ENCODE measurements around the gene HDAC9. TPM values are rescaled to one million over a fixed set of nuclear protein-coding genes. Genes with fewer than 3 reads are reported as not detected.

The HDAC9 gene
- total RNA-seq, 1 experiment from 2014 or later, result 4.3 TPM

GRCh38 chr7:18772567-18772965, 277.0 kb downstream of the HDAC9 start:
- no TSS peak for BruUV-seq (replicated peaks)
- H3K9ac ChIP-seq (ENCODE audit: low read length), result no peak overlapping the region
- H4K20me1 ChIP-seq (ENCODE audit: insufficient read depth), result no peaks in the 10 kb centered on the region
- no peaks in the 10 kb centered on the region for H3K79me2 ChIP-seq (ENCODE audit: insufficient read depth, low read length)
- DNase-seq (ENCODE audit: low read depth, low spot score), result no peak
- no peaks in the 10 kb centered on the region for H3K4me1 ChIP-seq (ENCODE audit: control insufficient read depth in 1 of 2, insufficient read depth in 2 of 2, low read length in 2 of 2)
- H3K4me3 ChIP-seq (replicated peaks in 1 of 2; ENCODE audit: low read depth in 1 of 2, low read length in 2 of 2), result no peak overlapping the region
- intact Hi-C loops (cut with micrococcal nuclease), result no loop called here
- TF ChIP-seq EZH2 (IDR thresholded peaks at IDR 0.05), result no peak
- TF ChIP-seq CTCF (IDR thresholded peaks at IDR 0.05 in 2 of 3, conservative IDR thresholded peaks at IDR 0.05 in 1 of 3; ENCODE audit: borderline replicate concordance in 1 of 3, insufficient read depth in 1 of 3, low read depth in 2 of 3, low read length in 2 of 3), result no peak
- TF ChIP-seq EZH2phosphoT487 (IDR thresholded peaks at IDR 0.05; ENCODE audit: borderline replicate concordance), result no peak
- TF ChIP-seq ZNF274 (IDR thresholded peaks at IDR 0.05; ENCODE audit: low read depth, low read length), result no peak
- H2AFZ ChIP-seq (ENCODE audit: low read depth, low read length, poor library complexity, severe bottlenecking), result no peak overlapping the region
- ChIA-PET RAD21 (ENCODE audit: low non-redundant PET in 1 of 2, low total read pairs in 2 of 2, uncharacterized antibody in 2 of 2, unreplicated experiment in 2 of 2) (no interaction called here), CTCF (no interaction called here), POLR2A (interaction anchor here (0.6 kb wide), 1 partner anchor 389 kb away, joined by 5 read pairs; no protein-coding TSS in a partner anchor)
- ATAC-seq, result no peak
- no peaks in the 10 kb centered on the region for H3K9me2 ChIP-seq (ENCODE audit: insufficient read depth)
- H3K27ac ChIP-seq (ENCODE audit: low read depth, low read length), result no peak overlapping the region
- H3K9me3 ChIP-seq (ENCODE audit: control insufficient read depth in 1 of 2, insufficient read depth in 1 of 2, low read depth in 1 of 2, low read length in 2 of 2), result no peaks in the 10 kb centered on the region
- no peaks in the 10 kb centered on the region for H3K27me3 ChIP-seq (ENCODE audit: insufficient read depth, low read length)
- H3K36me3 ChIP-seq (ENCODE audit: control insufficient read depth in 1 of 2, insufficient read depth in 2 of 2, low read length in 2 of 2), result no peaks in the 10 kb centered on the region
- H3K4me2 ChIP-seq (ENCODE audit: low read length), result no peak overlapping the region

- ChIA-PET POLR2A (no interaction called here), CTCF (no interaction called here), RAD21 (ENCODE audit: low non-redundant PET in 1 of 2, low total read pairs in 2 of 2, uncharacterized antibody in 2 of 2, unreplicated experiment in 2 of 2) (no interaction called here)
- no peak overlapping the region for H3K9ac ChIP-seq (ENCODE audit: low read length)
- TF ChIP-seq EZH2 (IDR thresholded peaks at IDR 0.05) (no peak), FOSL1 (IDR thresholded peaks at IDR 0.05; ENCODE audit: low read depth) (no peak), POLR2AphosphoS5 (IDR thresholded peaks at IDR 0.05; ENCODE audit: low read depth, low read length) (no peak), MAX (IDR thresholded peaks at IDR 0.05) (no peak), ZFX (IDR thresholded peaks at IDR 0.05) (no peak), SIN3A (IDR thresholded peaks at IDR 0.05; ENCODE audit: low read depth) (no peak), CBX3 (IDR thresholded peaks at IDR 0.05; ENCODE audit: low read depth) (no peak), ATF3 (IDR thresholded peaks at IDR 0.05) (no peak), RAD21 (IDR thresholded peaks at IDR 0.05; ENCODE audit: low read depth) (no peak), ELF1 (IDR thresholded peaks at IDR 0.05; ENCODE audit: borderline replicate concordance, low read depth) (no peak), ZBTB33 (IDR thresholded peaks at IDR 0.05; ENCODE audit: extremely low read depth, insufficient replicate concordance, low read length) (no peak), CTCF (IDR thresholded peaks at IDR 0.05 in 2 of 3, conservative IDR thresholded peaks at IDR 0.05 in 1 of 3; ENCODE audit: borderline replicate concordance in 1 of 3, insufficient read depth in 1 of 3, low read depth in 2 of 3, low read length in 2 of 3) (no peak)
- H3K4me2 ChIP-seq (ENCODE audit: low read length), result no peak overlapping the region
- DNase-seq (ENCODE audit: low read depth, low spot score), result no peak
- no peaks in the 10 kb centered on the region for H3K4me1 ChIP-seq (ENCODE audit: control insufficient read depth in 1 of 2, insufficient read depth in 2 of 2, low read length in 2 of 2)
- ATAC-seq, result no peak
- no peaks in the 10 kb centered on the region for H3K79me2 ChIP-seq (ENCODE audit: insufficient read depth, low read length)
- no peaks in the 10 kb centered on the region for H3K27me3 ChIP-seq (ENCODE audit: insufficient read depth, low read length)
- H3K36me3 ChIP-seq (ENCODE audit: control insufficient read depth in 1 of 2, insufficient read depth in 2 of 2, low read length in 2 of 2), result no peaks in the 10 kb centered on the region
- intact Hi-C loops (cut with micrococcal nuclease), result no loop called here
- H2AFZ ChIP-seq (ENCODE audit: low read depth, low read length, poor library complexity, severe bottlenecking), result no peak overlapping the region
- H3K27ac ChIP-seq (ENCODE audit: low read depth, low read length), result no peak overlapping the region
- H3K9me3 ChIP-seq (ENCODE audit: control insufficient read depth in 1 of 2, insufficient read depth in 1 of 2, low read depth in 1 of 2, low read length in 2 of 2), result no peaks in the 10 kb centered on the region
- no peak overlapping the region for H3K4me3 ChIP-seq (replicated peaks in 1 of 2; ENCODE audit: low read depth in 1 of 2, low read length in 2 of 2)
- H3K9me2 ChIP-seq (ENCODE audit: insufficient read depth), result no peaks in the 10 kb centered on the region
- no peaks in the 10 kb centered on the region for H4K20me1 ChIP-seq (ENCODE audit: insufficient read depth)
- BruUV-seq (replicated peaks), result no TSS peak
These were observed 281.8 kb downstream of the HDAC9 start for GRCh38 chr7:18777314-18777713.
